ENCODE results near the gene LINGO3. TPM values are rescaled to one million over a fixed set of nuclear protein-coding genes. Genes with fewer than 3 reads are reported as not detected.

The LINGO3 gene
- total RNA-seq, 2 donors from 2014 or later, result 0.68 TPM; not detected in 1

DNA sequence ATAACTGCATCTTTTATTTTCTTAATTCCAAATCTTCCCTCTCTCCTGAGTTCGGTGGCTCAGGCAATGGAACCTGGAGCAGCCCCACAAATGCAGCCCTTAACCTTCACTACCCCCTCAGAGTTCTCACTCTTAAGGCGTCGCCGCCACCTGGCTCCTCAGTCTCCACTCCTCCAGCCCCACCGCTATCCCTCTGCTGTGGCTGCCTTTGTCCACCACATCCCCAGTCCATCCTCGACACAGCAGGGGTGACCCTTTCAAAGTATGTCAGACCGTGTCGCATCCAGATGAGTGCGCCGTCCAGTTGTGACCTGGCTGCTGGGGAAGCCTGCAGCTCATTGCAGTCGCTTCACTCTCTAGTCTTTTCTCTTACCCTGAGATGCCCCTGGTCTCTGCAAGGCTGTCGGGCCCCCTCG is 21.6 kb upstream of the LINGO3 start:
- Histone ChIP-seq H3K9me3 (no peaks in the 10 kb centered on the region), H3K4me1 (replicated peaks) (peaks cover 14% of the 10 kb centered on the region), H3K27ac (no peak overlapping the region), H3K36me3 (no peaks in the 10 kb centered on the region), H3K4me3 (peak overlapping the region; percentile 85 to 94), H3K27me3 (replicated peaks; ENCODE audit: insufficient read depth) (no peaks in the 10 kb centered on the region)
- 62% methylated on average over 13 of the region's 13 CpGs for WGBS
- intact Hi-C loops (cut with DNase I), result loop anchor here (10.0 kb wide), 1 partner anchor 95 kb away; the partner anchor contains the start of genes PLEKHJ1 and SF3A2
- DNase-seq (ENCODE audit: low spot score), result no peak
- TF ChIP-seq POLR2A (IDR thresholded peaks at IDR 0.05) (no peak), POLR2AphosphoS5 (IDR thresholded peaks at IDR 0.05) (no peak)
- TF ChIP-seq, protein P1, sequence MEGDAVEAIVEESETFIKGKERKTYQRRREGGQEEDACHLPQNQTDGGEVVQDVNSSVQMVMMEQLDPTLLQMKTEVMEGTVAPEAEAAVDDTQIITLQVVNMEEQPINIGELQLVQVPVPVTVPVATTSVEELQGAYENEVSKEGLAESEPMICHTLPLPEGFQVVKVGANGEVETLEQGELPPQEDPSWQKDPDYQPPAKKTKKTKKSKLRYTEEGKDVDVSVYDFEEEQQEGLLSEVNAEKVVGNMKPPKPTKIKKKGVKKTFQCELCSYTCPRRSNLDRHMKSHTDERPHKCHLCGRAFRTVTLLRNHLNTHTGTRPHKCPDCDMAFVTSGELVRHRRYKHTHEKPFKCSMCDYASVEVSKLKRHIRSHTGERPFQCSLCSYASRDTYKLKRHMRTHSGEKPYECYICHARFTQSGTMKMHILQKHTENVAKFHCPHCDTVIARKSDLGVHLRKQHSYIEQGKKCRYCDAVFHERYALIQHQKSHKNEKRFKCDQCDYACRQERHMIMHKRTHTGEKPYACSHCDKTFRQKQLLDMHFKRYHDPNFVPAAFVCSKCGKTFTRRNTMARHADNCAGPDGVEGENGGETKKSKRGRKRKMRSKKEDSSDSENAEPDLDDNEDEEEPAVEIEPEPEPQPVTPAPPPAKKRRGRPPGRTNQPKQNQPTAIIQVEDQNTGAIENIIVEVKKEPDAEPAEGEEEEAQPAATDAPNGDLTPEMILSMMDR (IDR thresholded peaks at IDR 0.05), result no peak

DNA sequence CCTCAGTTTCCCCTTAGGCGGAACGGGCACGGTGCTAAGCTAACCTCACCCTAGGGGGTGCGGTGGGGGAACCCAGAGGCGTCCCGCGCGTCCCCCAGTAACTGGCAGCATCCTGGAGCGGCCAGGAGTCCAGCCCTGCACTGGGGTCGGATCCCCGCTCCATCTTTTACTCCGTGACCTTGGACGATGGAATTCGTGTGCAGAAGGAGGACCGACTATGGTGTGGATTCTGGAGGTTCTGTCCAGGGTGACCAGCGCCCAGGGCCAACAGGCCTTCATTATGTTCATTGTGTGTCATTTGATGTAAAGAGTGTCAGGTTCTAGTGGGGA is 21.2 kb upstream of the LINGO3 start:
- intact Hi-C loops (cut with DNase I), result loop anchor here (10.0 kb wide), 1 partner anchor 94 kb away; the partner anchor contains the start of genes PLEKHJ1 and SF3A2
- peaks cover 14% of the 10 kb centered on the region for H3K4me1 ChIP-seq (replicated peaks)
- H3K27ac ChIP-seq, result peak overlapping the region; percentile 61

DNA sequence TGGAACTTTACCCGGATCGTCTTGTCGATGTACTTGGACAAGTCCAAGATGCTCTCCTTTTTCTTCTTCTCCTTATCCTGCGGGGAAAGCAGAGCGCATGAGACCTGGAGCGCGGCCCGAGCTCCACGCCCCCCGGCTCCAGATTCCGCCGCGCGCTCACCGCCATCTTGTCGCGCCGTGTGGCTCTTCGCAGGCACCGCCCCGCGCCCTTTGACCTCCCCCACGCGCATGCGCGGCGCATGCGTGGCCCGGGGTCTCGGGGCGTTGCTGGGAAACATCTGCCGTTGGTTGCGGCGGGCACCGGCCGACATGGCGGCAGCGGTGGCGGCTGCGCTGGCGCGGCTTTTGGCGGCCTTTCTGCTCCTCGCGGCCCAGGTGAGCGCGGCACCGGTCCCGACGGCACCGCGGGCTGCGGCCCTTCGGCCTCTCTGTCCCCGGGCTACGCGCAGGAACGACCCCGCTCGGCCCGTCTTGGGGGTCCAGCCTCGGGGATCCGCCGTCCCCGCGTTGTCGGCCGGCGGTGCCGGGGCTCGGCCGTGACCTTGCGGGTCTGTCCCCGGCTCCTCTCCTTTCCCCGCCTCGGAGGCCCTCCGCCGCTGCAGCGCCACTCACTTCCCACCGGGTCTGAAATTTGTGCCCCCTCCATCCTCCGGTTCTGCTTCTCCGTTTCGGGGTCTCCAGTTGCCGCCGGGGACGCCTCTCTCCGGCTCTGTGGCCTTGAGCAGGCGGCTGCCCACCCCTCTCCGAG is 20.6 kb upstream of the LINGO3 start, which contains the start of the genes LSM7 and SPPL2B:
TSS of gene LSM7 (minus strand) at position 186 of the 748 bp plus-strand sequence. CDS start at position 166, 20 bp downstream.
TSS of gene SPPL2B (plus strand) at position 284 of the 748 bp plus-strand sequence. CDS start at position 310, 26 bp downstream.
- under 1% methylated on average over 64 of the region's 89 CpGs for whole genome bisulfite sequencing
- DNase-seq (ENCODE audit: low spot score), result peak; percentile 86
- TF ChIP-seq, protein P1 (IDR thresholded peaks at IDR 0.05), result peak in 1 of 4 experiments; percentile 37
- TF ChIP-seq POLR2AphosphoS5 (IDR thresholded peaks at IDR 0.05) (peak; percentile 97), POLR2A (IDR thresholded peaks at IDR 0.05) (peak; percentile 73)
- H3K27me3 ChIP-seq (replicated peaks; ENCODE audit: insufficient read depth), result no peaks in the 10 kb centered on the region
- intact Hi-C loops (cut with DNase I), result loop anchor here (10.0 kb wide), 1 partner anchor 94 kb away; the partner anchor contains the start of genes PLEKHJ1 and SF3A2
- peak within 1 kb of the TSS; percentile 61 for H3K27ac ChIP-seq
- peak within 1 kb of the TSS; percentile 85 to 94 for H3K4me3 ChIP-seq
- H3K9me3 ChIP-seq, result no peaks in the 10 kb centered on the region
- H3K4me1 ChIP-seq (replicated peaks), result peaks cover 14% of the 10 kb centered on the region
- no peaks in the 10 kb centered on the region for H3K36me3 ChIP-seq

More for the DNA sequence above, 21.2 kb upstream of the LINGO3 start:
- WGBS, result 3% methylated on average over 16 of the region's 16 CpGs
- DNase-seq (ENCODE audit: low spot score), result no peak
- no peaks in the 10 kb centered on the region for H3K27me3 ChIP-seq (replicated peaks; ENCODE audit: insufficient read depth)
- TF ChIP-seq POLR2AphosphoS5 (IDR thresholded peaks at IDR 0.05), result no peak
- TF ChIP-seq, protein P1 (IDR thresholded peaks at IDR 0.05), result no peak
- TF ChIP-seq POLR2A (IDR thresholded peaks at IDR 0.05), result no peak
- H3K4me3 ChIP-seq, result peak overlapping the region; percentile 85 to 94
- no peaks in the 10 kb centered on the region for H3K9me3 ChIP-seq
- no peaks in the 10 kb centered on the region for H3K36me3 ChIP-seq

DNA sequence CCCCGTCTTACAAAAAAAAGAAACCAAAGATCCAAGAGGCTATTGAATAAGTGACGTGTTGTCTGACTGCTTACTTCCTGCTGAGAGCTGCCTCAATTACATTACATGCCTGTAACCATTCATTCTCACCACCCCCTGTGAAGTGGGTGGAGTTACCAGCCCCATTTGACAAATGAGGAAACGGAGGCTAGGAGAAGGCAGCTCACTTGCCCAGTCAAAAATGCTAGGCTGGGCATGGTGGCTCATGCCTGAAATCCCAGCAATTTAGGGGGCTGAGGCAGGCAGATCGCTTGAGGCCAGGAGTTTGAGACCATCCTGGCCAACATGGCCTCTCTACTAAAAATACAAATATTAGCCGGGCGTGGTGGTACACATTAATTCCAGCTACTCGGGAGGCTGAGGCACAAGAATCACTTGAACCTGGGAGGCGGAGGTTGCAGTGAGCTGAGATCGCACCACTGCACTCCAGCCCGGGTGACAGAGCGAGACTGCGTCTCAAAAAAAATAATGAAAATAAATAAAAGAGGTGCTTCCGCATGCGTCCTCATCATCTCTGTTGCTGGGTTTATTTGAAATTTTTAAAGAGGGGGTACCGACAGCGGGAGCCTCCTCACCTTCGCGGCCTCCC is 19.9 kb upstream of the LINGO3 start:
- peak overlapping the region; percentile 61 for H3K27ac ChIP-seq
- no peak for DNase-seq (ENCODE audit: low spot score)
- H3K4me3 ChIP-seq, result peak overlapping the region; percentile 85 to 94
- under 1% methylated on average over 18 of the region's 18 CpGs for WGBS
- H3K4me1 ChIP-seq (replicated peaks), result peaks cover 10% of the 10 kb centered on the region
- intact Hi-C loops (cut with DNase I), result loop anchor here (10.0 kb wide), 1 partner anchor 93 kb away; the partner anchor contains the start of genes PLEKHJ1 and SF3A2
- H3K9me3 ChIP-seq, result no peaks in the 10 kb centered on the region
- TF ChIP-seq POLR2A (IDR thresholded peaks at IDR 0.05), result no peak
- TF ChIP-seq, protein P1 (IDR thresholded peaks at IDR 0.05), result no peak
- no peak for TF ChIP-seq POLR2AphosphoS5 (IDR thresholded peaks at IDR 0.05)
- no peaks in the 10 kb centered on the region for H3K27me3 ChIP-seq (replicated peaks; ENCODE audit: insufficient read depth)
- H3K36me3 ChIP-seq, result no peaks in the 10 kb centered on the region
